ENCODE data around the gene NUP160. TPM values are rescaled to one million over a fixed set of nuclear protein-coding genes. Genes with fewer than 3 reads are reported as not detected.

The NUP160 gene
- polyA plus RNA-seq, 2 of the 4 experiments (the other 2 are of a cell fraction): 34.9 to 70.4 TPM

- ChIA-PET CTCF (interaction anchor here (0.9 kb wide), 1 partner anchor 9 kb away, joined by 3 read pairs; no protein-coding TSS in a partner anchor), POLR2A (interaction anchor here (0.6 kb wide), 2 partner anchors 24 to 1004 kb away, joined by 5 to 6 read pairs; no protein-coding TSS in a partner anchor)
- no peaks in the 10 kb centered on the region for H3K9me3 ChIP-seq
- H3K27ac ChIP-seq: peak overlapping the region; percentile 95 to 97; a peak in 5 of 6 replicates
- 67% methylated on average over 4 of the region's 4 CpGs for WGBS (ENCODE audit: missing lambda C conversion rate)
- TF ChIP-seq RAD21 (conservative IDR thresholded peaks at IDR 0.05 in 1 of 2, IDR thresholded peaks at IDR 0.05 in 1 of 2) (no peak), ESRRA (IDR thresholded peaks at IDR 0.05; ENCODE audit: borderline replicate concordance, low read length) (no peak), CBX8 (IDR thresholded peaks at IDR 0.05) (no peak), RFX5 (IDR thresholded peaks at IDR 0.05) (no peak), SMC3 (IDR thresholded peaks at IDR 0.05) (no peak), PBX3 (IDR thresholded peaks at IDR 0.05) (no peak), ELK1 (IDR thresholded peaks at IDR 0.05; ENCODE audit: low read depth, low read length) (no peak), CBX2 (IDR thresholded peaks at IDR 0.05; ENCODE audit: borderline replicate concordance, low read depth) (no peak), GATA3 (IDR thresholded peaks at IDR 0.05; ENCODE audit: borderline replicate concordance) (no peak), HOXB13 (CRISPR knock-in tag; IDR thresholded peaks at IDR 0.05; ENCODE audit: low read depth) (no peak), MAFK (IDR thresholded peaks at IDR 0.05; ENCODE audit: partially characterized antibody) (no peak), ZC3H11A (IDR thresholded peaks at IDR 0.05) (no peak), USF2 (IDR thresholded peaks at IDR 0.05) (no peak)
- peaks cover 21% of the 10 kb centered on the region for H3K4me1 ChIP-seq
- no peak for DNase-seq (ENCODE audit: low read depth in 1 of 2, low spot score in 1 of 2)
- H3K4me2 ChIP-seq: peak overlapping the region; percentile 97
- peak overlapping the region; percentile 99 for H3K4me3 ChIP-seq
- ATAC-seq: no peak
- no peak for FAIRE-seq
These were observed 1.2 kb downstream of the NUP160 start for GRCh38 chr11:47846998-47847397.

GRCh38 chr11:47843361-47844055 lies 4.6 kb downstream of the NUP160 start:
- FAIRE-seq (no peak), ATAC-seq (no peak), DNase-seq (ENCODE audit: low read depth in 1 of 2, low spot score in 1 of 2) (no peak)
- ChIA-PET CTCF (interaction anchor here (1.4 kb wide), 1 partner anchor 9 kb away, joined by 4 read pairs; no protein-coding TSS in a partner anchor), POLR2A (no interaction called here)
- TF ChIP-seq NPAS2 (CRISPR knock-in tag; IDR thresholded peaks at IDR 0.05; ENCODE audit: borderline replicate concordance) (no peak), ELK1 (IDR thresholded peaks at IDR 0.05; ENCODE audit: low read depth, low read length) (no peak), CTCF (IDR thresholded peaks at IDR 0.05) (no peak), FOSB (CRISPR knock-in tag; IDR thresholded peaks at IDR 0.05) (no peak), RAD21 (conservative IDR thresholded peaks at IDR 0.05 in 1 of 2, IDR thresholded peaks at IDR 0.05 in 1 of 2) (no peak), FOXS1 (CRISPR knock-in tag; IDR thresholded peaks at IDR 0.05) (no peak), HOXB5 (CRISPR knock-in tag; IDR thresholded peaks at IDR 0.05) (no peak)
- Histone ChIP-seq H3K4me3 (no peak overlapping the region), H3K4me1 (peaks cover 13% of the 10 kb centered on the region), H3K9me3 (no peaks in the 10 kb centered on the region), H3K27ac (no peak overlapping the region), H3K4me2 (no peak overlapping the region)
- 75% methylated on average over 7 of the region's 7 CpGs for WGBS (ENCODE audit: missing lambda C conversion rate)

Data from A549 (cell line).